ENCODE data around the gene NWD2. TPM values are rescaled to one million over a fixed set of nuclear protein-coding genes. Genes with fewer than 3 reads are reported as not detected.

Gene NWD2
- total and polyA plus RNA-seq, 9 of the 15 experiments (the other 6 are each of a cell fraction or from before 2014, with no cell fraction given), result not detected

DNA sequence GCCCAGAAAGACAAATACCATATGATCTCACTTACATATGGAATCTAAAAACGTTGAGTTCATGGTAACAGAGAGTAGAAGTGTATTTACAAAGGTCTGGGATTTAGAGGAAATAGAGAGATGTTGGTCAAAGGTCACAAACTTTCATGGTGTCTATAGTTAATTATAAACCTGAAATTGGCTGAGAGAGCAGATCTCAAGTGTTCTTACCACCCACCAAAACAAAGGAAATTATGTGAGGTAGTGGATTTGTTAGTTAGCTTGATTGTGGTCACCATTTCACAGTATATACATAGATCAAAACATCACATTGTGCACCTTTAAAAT, 186.8 kb downstream of the NWD2 start:
- H3K27ac ChIP-seq (ENCODE audit: extremely low read depth, low read depth, low read length), result no peak overlapping the region
- in situ Hi-C loops (cut with MboI) (no loop called here), intact Hi-C loops (cut with micrococcal nuclease) (no loop called here)
- CTCF ChIA-PET (ENCODE audit: low intra/inter-chr PET ratio), result no interaction called here
- FAIRE-seq (no peak), ATAC-seq (no peak), DNase-seq (ENCODE audit: extremely low read depth in 1 of 4, low spot score in 3 of 4) (no peak)
- no TSS peak for BruUV-seq (replicated peaks)
- WGBS (ENCODE audit: insufficient coverage, low coverage, missing lambda C conversion rate), result 0% methylated on average over 1 of the region's 1 CpG
- H3K79me2 ChIP-seq (ENCODE audit: control insufficient read depth, insufficient read depth, low read length), result no peaks in the 10 kb centered on the region
- POLR2A ChIA-PET, result no interaction called here
- no peaks in the 10 kb centered on the region for H3K9me3 ChIP-seq (replicated peaks; ENCODE audit: control insufficient read depth, insufficient read depth, low read depth, low read length)
- no peak overlapping the region for H2AFZ ChIP-seq (ENCODE audit: low read depth, low read length)
- no peaks in the 10 kb centered on the region for H3K4me1 ChIP-seq (replicated peaks in 1 of 2; ENCODE audit: control insufficient read depth in 2 of 2, insufficient read depth in 2 of 2, low read length in 2 of 2)
- TF ChIP-seq GABPA (tag; conservative IDR thresholded peaks at IDR 0.05; ENCODE audit: low read depth) (no peak), ZNF644 (tag; IDR thresholded peaks at IDR 0.05; ENCODE audit: low read depth) (no peak), GATAD2A (IDR thresholded peaks at IDR 0.05) (no peak), KDM5B (IDR thresholded peaks at IDR 0.05; ENCODE audit: insufficient replicate concordance, low read depth, low read length) (no peak), CHD2 (IDR thresholded peaks at IDR 0.05; ENCODE audit: low read depth, low read length) (no peak)
- TF ChIP-seq, protein P1, sequence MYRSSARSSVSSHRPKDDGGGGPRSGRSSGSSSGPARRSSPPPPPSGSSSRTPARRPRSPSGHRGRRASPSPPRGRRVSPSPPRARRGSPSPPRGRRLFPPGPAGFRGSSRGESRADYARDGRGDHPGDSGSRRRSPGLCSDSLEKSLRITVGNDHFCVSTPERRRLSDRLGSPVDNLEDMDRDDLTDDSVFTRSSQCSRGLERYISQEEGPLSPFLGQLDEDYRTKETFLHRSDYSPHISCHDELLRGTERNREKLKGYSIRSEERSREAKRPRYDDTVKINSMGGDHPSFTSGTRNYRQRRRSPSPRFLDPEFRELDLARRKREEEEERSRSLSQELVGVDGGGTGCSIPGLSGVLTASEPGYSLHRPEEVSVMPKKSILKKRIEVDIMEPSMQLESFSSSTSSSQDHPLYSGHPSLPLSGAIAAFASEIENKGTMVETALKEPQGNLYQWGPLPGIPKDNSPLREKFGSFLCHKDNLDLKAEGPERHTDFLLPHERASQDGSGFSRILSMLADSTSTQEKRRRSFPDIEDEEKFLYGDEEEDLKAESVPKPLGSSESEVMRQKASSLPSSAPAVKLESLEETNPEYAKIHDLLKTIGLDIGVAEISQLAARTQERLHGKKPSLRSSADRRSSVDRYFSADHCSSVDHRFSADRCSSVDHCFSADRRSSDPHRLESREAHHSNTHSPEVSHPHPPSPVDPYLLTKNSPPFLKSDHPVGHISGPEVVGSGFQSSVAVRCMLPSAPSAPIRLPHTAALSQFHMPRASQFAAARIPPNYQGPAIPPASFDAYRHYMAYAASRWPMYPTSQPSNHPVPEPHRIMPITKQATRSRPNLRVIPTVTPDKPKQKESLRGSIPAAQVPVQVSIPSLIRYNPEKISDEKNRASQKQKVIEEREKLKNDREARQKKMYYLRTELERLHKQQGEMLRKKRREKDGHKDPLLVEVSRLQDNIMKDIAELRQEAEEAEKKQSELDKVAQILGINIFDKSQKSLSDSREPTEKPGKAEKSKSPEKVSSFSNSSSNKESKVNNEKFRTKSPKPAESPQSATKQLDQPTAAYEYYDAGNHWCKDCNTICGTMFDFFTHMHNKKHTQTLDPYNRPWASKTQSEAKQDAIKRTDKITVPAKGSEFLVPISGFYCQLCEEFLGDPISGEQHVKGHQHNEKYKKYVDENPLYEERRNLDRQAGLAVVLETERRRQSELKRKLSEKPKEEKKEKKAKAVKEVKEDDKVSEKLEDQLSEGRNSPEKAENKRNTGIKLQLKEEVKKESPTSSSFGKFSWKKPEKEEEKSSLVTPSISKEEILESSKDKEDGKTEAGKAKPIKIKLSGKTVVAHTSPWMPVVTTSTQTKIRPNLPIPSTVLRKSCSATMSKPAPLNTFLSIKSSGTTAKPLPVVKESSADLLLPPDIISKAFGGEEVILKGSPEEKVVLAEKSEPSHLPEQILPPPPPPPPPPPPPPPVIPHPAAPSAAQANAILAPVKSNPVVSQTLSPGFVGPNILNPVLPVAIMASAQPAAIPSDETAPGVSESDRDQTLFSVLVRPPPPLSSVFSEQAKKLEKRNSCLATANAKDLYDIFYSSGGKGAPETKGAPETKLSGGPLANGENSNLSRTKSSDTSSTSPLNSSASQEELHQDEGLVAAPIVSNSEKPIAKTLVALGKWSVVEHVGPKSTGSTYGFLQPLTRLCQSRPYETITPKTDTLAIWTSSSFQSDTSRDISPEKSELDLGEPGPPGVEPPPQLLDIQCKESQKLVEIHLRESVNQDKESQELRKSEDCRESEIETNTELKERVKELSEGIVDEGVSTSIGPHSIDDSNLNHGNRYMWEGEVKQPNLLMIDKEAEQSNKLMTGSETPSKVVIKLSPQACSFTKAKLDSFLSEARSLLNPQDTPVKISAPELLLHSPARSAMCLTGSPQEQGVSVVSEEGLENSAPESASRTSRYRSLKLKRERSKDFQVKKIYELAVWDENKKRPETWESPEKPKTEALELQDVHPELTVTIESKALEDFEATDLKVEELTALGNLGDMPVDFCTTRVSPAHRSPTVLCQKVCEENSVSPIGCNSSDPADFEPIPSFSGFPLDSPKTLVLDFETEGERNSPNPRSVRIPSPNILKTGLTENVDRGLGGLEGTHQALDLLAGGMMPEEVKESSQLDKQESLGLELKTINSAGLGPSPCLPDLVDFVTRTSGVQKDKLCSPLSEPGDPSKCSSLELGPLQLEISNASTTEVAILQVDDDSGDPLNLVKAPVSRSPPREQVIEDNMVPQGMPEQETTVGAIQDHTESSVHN (IDR thresholded peaks at IDR 0.05; ENCODE audit: borderline replicate concordance in 1 of 2, low read depth in 1 of 2), result no peak
- TF ChIP-seq, protein P2, sequence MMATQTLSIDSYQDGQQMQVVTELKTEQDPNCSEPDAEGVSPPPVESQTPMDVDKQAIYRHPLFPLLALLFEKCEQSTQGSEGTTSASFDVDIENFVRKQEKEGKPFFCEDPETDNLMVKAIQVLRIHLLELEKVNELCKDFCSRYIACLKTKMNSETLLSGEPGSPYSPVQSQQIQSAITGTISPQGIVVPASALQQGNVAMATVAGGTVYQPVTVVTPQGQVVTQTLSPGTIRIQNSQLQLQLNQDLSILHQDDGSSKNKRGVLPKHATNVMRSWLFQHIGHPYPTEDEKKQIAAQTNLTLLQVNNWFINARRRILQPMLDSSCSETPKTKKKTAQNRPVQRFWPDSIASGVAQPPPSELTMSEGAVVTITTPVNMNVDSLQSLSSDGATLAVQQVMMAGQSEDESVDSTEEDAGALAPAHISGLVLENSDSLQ (IDR thresholded peaks at IDR 0.05), result no peak
- TF ChIP-seq, protein P3, sequence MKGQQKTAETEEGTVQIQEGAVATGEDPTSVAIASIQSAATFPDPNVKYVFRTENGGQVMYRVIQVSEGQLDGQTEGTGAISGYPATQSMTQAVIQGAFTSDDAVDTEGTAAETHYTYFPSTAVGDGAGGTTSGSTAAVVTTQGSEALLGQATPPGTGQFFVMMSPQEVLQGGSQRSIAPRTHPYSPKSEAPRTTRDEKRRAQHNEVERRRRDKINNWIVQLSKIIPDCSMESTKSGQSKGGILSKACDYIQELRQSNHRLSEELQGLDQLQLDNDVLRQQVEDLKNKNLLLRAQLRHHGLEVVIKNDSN (CRISPR knock-in tag; IDR thresholded peaks at IDR 0.05), result no peak
- no peaks in the 10 kb centered on the region for H3K9me1 ChIP-seq (ENCODE audit: control insufficient read depth, insufficient read depth, low read length)
- no peaks in the 10 kb centered on the region for H4K20me1 ChIP-seq (replicated peaks; ENCODE audit: control insufficient read depth, insufficient read depth, low read length)
- H3K9ac ChIP-seq (ENCODE audit: insufficient read depth in 1 of 2, low read depth in 2 of 2, low read length in 2 of 2), result no peak overlapping the region
- H3K27me3 ChIP-seq (ENCODE audit: control insufficient read depth in 2 of 2, insufficient read depth in 2 of 2, low read length in 2 of 2), result no peaks in the 10 kb centered on the region
- no peak overlapping the region for H3K4me3 ChIP-seq
- H3K4me2 ChIP-seq (ENCODE audit: insufficient read depth, low read length), result no peak overlapping the region
- H3K36me3 ChIP-seq (ENCODE audit: control insufficient read depth, insufficient read depth, low read length), result no peaks in the 10 kb centered on the region
